Non-pigmented ciliary epithelial cell (primary cell): ENCODE results near the gene RMND5A.

Experiments
- DNase-seq: peaks from one replicate; pipeline ENCODE4 v3.0.0-alpha.2; 2010; ENCODE audit warnings: low read depth

RMND5A gene

GRCh38 chr2:86765310-86765695 lies 45.2 kb downstream of the RMND5A start:
- DNase-seq, result no peak

- DNase-seq, result no peak
Observed at GRCh38 chr2:86768189-86768949, 48.3 kb downstream of the RMND5A start.

- DNase-seq, result no peak
Observed at GRCh38 chr2:86769838-86770237, 49.7 kb downstream of the RMND5A start.

- DNase-seq, result no peak
Observed at GRCh38 chr2:86770816-86771301, 50.8 kb downstream of the RMND5A start.

DNA sequence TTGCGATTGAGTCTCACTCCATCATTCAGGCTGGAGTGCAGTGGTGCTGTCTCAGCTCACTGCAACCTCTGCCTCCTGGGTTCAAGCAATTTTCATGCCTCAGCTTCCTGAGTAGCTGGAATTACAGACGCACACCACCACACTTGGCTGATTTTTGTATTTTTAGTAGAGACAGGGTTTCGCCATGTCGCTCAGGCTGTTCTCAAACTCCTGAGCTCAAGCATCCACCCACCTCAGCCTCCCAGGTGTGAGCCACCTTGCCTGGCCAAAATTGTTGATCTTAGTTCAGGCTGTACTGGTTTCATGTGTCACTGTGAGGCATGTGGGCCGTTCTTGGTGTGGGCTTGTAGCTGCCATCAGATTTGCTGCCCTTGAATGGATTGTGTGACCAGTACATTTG lies 52.5 kb downstream of the RMND5A start:
- no peak for DNase-seq

DNA sequence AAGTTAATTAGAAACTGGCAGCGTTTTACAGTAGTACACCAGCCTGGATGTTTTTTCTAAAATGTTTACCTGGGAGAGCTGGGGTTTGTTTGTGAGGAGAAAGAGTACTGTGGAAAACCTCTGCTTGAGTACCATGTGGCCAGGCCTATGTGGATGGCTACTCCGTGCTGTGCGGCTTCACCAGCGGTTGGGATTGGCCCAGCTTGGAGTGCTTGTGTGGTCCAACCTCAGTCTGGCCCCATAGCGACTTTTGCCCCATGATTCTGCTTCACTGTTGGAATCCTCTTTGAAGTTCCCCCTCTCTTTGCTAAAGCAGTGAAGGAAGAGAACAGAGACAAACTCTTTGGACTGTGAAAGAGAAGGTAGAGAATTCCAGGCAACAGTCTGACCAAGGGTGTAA lies 54.8 kb downstream of the RMND5A start:
- DNase-seq, result no peak

GRCh38 chr2:86775338-86775737 lies 55.2 kb downstream of the RMND5A start:
- no peak for DNase-seq

DNA sequence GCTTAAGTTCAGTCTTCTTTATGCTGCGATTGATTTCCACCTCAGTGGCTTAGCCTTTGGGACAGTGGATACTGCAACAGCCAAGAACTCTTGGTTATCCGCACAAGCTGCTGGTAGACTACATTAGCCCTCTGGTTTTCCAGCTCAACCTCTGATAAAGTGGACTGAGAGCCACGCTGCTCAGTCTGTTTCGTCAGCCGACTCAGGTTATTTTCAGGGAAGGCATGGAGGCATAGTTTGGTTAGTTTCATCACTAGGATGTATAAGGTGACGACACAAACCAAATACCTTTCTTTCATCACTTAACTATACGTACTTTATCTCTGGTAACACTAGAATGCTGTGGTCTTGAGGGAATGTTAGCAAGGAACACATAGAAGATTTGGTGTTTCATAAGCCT lies 56.4 kb downstream of the RMND5A start:
- no peak for DNase-seq

DNA sequence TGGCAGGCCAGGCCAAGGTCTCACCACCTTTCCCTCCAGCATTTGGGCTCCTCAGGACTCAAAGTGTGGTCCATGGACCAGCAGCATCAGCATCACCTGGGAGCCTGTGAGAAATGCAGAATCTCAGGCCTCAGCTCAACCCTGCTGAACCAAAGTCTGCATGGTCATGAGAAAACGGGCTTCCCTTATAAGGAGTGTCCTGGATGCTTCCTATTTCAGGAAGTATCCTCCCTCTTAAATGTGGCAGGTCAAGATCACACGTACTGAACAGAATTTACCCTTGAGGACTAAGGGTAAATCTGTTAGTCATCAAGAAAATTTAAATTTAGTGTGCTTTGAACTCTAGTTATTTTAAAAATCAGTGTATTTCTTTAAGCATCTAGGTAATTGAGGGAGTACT lies 58.9 kb downstream of the RMND5A start:
- DNase-seq, result no peak

DNA sequence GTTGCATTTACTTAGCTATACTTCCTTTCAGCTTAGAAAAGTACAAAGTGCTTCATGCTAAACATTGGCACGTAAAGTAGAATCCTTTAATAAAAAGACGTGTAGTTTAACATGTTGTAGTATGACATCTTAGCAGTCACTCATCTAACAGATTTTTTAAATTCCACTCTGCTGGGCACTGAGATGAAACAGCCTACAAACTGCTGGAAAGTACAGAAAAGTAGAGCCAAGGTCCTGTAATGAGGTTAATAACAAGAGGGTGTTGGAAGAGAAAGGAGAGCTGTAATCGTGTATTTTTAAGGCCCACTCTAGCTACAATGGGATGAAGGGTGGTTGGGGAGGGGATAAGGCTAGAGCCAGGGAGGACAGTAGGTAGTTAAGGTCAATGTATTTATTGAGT lies 59.9 kb downstream of the RMND5A start:
- DNase-seq, result no peak

- DNase-seq, result no peak
Observed at GRCh38 chr2:86781363-86781762, 61.3 kb downstream of the RMND5A start.

GRCh38 chr2:86782748-86783147 lies 62.7 kb downstream of the RMND5A start:
- no peak for DNase-seq

DNA sequence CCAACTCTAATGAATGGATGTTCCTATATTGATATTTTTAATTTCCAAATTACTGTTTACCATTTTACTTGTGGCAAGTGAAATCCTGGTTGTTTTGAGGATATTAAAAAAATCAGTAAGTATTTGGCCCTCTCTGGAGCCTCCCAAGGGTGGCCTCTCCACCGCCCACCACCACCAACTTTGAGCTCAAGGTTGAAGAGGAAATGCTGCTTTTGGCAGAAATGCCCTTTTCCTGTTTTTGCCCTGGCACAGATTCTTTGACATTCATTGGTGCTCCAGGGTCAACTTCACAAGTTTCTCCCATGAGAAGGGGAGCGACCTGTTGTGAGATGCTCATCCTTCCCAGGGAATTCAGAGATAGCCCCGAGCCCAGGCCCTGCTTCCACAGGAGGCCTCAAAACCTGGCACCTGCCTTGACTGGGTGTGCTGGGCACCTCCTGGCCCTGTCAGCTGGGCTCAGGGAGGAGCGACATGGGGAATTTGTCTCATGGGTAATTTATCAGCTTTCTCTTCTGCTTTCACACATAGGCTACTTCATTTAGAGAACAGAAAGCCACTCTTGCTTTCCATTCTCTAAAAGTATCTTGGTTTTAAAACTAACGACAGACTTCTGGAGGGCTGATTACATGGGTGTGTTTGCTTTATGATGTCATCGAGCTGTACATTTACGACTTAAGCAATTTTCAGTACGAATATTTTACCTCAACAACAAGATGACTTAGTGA lies 63.7 kb downstream of the RMND5A start:
- DNase-seq, result no peak

GRCh38 chr2:86785456-86785855 lies 65.4 kb downstream of the RMND5A start:
- DNase-seq, result no peak

DNA sequence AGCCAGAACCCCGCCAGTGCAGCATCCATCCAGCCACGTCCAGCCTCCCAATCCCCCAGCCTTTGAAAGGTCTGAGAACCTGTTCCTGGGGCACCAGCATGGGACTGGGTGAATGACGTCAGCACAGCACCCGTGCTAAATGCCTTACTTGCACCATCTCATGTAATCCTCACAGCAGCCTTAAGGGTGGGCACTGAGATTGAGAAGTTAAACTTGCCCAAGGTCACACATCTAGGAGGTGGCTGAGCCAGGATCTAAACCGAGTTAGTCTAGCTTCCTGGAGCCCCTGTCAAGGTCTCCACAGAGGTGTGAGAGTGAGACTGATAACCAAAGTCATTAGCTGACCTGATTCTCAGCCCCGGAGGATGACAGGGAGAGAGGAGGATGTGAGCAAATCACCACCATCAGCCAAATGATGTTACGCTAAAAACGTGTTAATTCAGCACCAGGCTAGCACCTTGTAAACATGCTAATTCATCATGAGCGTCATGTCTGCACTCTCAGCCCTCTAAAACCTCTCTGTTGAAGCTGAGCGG lies 66.0 kb downstream of the RMND5A start:
- DNase-seq, result no peak

GRCh38 chr2:86787736-86788135 lies 67.6 kb downstream of the RMND5A start:
- no peak for DNase-seq

DNA sequence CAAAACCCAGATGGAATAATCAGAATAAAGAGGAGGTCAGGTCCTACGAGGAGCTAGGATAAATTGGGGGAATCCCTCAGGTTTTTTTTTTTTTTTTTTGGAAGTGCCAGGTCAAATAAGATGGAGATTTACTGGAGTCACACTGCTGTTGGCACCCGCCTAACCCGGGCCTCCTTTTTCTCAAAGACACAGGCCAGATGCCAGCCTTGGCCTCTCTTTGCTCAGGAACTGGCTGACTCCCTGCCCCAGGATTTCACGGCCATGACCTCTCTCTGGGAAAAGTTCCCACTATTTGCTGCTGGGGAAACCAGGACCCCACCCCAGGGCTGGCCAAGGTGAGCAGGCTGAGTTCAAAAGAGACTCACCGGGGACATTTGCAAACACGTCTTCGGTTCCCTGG lies 68.1 kb downstream of the RMND5A start:
- no peak for DNase-seq

- no peak for DNase-seq
Observed at GRCh38 chr2:86788881-86789686, 69.0 kb downstream of the RMND5A start.

GRCh38 chr2:86789687-86790133 lies 69.6 kb downstream of the RMND5A start:
- no peak for DNase-seq

- DNase-seq, result no peak
Observed at GRCh38 chr2:86790134-86790675, 70.1 kb downstream of the RMND5A start.

DNA sequence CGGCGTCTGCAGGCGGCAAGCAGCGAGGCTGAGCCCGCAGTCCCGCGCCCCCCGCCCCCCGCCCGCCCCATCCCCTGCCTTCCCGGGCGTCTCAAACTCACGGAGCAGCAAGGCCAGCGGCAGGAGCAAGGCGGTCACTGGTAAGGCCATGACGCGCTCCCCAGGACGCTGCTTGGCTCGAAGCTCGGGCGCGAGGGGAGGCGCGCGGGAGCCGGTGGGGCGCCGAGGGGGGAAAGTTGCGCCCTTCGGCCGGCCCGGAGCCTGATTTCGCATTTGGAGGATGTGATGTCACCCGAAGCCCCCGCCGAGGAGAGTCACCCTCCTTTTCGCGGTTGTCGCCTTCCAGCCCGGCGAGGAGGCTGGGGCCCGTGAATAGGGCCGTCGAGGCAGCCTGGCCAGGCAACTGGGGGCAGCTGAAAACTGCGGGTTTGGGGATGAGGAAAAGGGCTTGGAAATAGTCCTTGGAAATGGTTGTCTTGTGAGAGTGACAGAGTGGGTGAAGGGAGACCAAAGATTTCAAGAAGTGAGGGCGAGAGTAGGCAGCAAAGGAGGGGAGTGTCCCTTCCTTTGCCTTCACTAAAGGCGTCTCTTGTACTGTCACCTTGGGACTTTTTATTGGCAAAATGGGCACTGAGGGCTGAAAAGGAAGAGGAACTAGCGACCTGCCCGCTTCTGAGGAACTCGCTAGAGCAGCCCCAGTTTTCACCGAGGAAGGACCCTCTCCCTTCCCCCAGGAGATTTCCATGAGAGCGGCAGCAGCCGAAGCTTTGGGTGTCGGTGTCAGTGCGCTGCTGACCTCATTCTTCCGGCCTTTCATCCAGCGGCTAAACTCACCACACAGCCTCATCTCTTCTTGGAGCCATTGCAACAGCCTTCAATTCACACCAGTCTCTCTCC lies 70.8 kb downstream of the RMND5A start, which contains the start of gene CD8A:
TSS of gene CD8A (minus strand) at position 238 of the 897 bp plus-strand sequence. CDS start at position 150, 88 bp downstream.
- DNase-seq, result no peak
